Ishikawa (cell line): Measurements from ENCODE around the gene TRAPPC12.

ENCODE experiments used
- CEBPB ChIP-seq: IDR thresholded peaks from 2 replicates; pipeline ENCODE4 v1.6.1; 2012
- CREB1 ChIP-seq: IDR thresholded peaks from 2 replicates; pipeline ENCODE4 v1.6.1; 2012; ENCODE audit warnings: low read depth
- EGR1 ChIP-seq: IDR thresholded peaks from 2 replicates; pipeline ENCODE4 v1.6.1; 2012
- EP300 ChIP-seq: IDR thresholded peaks from 2 replicates; pipeline ENCODE4 v1.6.1; 2012; ENCODE audit warnings: borderline replicate concordance
- FOXM1 ChIP-seq: IDR thresholded peaks from 2 replicates; pipeline ENCODE4 v1.6.1; 2012; ENCODE audit warnings: low read depth, borderline replicate concordance
- NFIC ChIP-seq: IDR thresholded peaks from 2 replicates; pipeline ENCODE4 v1.6.1; 2012
- RAD21 ChIP-seq: IDR thresholded peaks from 2 replicates; pipeline ENCODE4 v1.6.1; 2012; ENCODE audit warnings: low read depth
- TAF1 ChIP-seq: IDR thresholded peaks from 2 replicates; pipeline ENCODE4 v1.6.1; 2012; ENCODE audit warnings: low read depth, mild to moderate bottlenecking
- TCF12 ChIP-seq: IDR thresholded peaks from 2 replicates; pipeline ENCODE4 v1.6.1; 2012; ENCODE audit warnings: low read depth
- TEAD4 ChIP-seq: IDR thresholded peaks from 2 replicates; pipeline ENCODE4 v1.6.1; 2012
- YY1 ChIP-seq: IDR thresholded peaks from 2 replicates; pipeline ENCODE4 v1.6.1; 2012; ENCODE audit warnings: low read depth
- ZBTB7A ChIP-seq: IDR thresholded peaks from 2 replicates; pipeline ENCODE4 v1.6.1; 2012; ENCODE audit warnings: low read depth
- TF ChIP-seq, protein P1 (sequence below): IDR thresholded peaks from 2 replicates; pipeline ENCODE4 v1.6.1; 2012; ENCODE audit warnings: low read depth, mild to moderate bottlenecking
- TF ChIP-seq, protein P2 (sequence below): IDR thresholded peaks from 2 replicates; pipeline ENCODE4 v1.6.1; 2012
- TF ChIP-seq, protein P3 (sequence below): IDR thresholded peaks from 2 replicates; pipeline ENCODE4 v1.6.1; 2012

TRAPPC12 gene

DNA sequence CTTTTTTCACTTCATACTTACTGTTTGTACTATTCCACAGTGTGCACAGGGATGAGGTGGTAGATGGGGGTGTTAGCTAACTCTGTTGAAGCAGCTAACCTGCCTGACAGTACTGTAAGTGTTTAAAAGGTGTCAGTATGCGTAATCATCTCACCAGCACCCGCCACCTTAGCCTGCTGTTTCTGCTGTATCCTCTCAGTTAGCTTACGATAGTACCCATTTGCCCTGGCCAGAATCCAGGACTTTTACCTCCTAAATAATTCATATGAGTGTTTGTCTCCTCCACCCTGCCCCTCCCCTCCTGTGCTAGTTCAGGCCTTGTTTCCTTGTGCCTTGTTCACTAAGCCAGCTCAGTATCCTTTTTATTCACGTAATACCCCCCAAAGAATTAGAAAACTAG is 34.2 kb downstream of the TRAPPC12 start:
- TF ChIP-seq YY1 (no peak), CEBPB (no peak), TCF12 (no peak), EGR1 (no peak), RAD21 (no peak), NFIC (no peak), TEAD4 (no peak)
- TF ChIP-seq, protein P1, sequence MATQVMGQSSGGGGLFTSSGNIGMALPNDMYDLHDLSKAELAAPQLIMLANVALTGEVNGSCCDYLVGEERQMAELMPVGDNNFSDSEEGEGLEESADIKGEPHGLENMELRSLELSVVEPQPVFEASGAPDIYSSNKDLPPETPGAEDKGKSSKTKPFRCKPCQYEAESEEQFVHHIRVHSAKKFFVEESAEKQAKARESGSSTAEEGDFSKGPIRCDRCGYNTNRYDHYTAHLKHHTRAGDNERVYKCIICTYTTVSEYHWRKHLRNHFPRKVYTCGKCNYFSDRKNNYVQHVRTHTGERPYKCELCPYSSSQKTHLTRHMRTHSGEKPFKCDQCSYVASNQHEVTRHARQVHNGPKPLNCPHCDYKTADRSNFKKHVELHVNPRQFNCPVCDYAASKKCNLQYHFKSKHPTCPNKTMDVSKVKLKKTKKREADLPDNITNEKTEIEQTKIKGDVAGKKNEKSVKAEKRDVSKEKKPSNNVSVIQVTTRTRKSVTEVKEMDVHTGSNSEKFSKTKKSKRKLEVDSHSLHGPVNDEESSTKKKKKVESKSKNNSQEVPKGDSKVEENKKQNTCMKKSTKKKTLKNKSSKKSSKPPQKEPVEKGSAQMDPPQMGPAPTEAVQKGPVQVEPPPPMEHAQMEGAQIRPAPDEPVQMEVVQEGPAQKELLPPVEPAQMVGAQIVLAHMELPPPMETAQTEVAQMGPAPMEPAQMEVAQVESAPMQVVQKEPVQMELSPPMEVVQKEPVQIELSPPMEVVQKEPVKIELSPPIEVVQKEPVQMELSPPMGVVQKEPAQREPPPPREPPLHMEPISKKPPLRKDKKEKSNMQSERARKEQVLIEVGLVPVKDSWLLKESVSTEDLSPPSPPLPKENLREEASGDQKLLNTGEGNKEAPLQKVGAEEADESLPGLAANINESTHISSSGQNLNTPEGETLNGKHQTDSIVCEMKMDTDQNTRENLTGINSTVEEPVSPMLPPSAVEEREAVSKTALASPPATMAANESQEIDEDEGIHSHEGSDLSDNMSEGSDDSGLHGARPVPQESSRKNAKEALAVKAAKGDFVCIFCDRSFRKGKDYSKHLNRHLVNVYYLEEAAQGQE, result no peak

DNA sequence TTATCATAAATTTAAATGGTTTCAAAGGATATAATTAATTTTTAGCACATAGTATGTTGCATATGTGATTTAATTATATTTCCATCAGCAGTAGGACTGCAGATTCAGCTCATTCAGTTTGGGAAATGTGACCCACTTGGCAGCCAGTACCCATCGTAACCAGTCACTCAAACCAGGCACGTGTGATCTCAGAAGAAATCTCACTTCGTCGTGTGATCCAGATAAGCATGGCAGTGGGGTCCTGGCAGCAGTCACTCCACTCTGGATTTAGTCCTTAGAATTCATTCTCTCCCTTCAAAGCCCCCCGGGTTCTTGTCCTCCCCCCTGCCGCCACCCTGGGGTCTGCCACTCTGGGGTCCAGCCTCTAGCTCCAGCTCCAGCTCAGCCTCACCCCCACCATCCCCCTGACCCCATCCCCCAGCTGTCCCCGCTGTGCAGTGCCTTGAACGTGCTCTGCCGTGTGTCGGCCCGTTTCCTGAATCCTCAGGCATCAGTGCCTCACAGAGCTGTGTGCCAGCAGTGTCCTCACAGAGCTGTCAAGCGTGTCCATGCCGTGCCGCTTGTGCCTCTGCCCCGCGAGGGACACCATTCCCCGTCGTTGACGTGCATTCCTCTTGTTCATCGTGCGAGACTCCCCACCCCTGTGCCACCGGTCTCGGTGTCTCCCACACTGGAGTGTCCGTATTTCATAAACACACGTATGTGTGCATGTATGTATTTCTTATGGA is 34.8 kb downstream of the TRAPPC12 start:
- TF ChIP-seq EP300, result no peak
- TF ChIP-seq, protein P2, sequence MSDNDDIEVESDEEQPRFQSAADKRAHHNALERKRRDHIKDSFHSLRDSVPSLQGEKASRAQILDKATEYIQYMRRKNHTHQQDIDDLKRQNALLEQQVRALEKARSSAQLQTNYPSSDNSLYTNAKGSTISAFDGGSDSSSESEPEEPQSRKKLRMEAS, result no peak

DNA sequence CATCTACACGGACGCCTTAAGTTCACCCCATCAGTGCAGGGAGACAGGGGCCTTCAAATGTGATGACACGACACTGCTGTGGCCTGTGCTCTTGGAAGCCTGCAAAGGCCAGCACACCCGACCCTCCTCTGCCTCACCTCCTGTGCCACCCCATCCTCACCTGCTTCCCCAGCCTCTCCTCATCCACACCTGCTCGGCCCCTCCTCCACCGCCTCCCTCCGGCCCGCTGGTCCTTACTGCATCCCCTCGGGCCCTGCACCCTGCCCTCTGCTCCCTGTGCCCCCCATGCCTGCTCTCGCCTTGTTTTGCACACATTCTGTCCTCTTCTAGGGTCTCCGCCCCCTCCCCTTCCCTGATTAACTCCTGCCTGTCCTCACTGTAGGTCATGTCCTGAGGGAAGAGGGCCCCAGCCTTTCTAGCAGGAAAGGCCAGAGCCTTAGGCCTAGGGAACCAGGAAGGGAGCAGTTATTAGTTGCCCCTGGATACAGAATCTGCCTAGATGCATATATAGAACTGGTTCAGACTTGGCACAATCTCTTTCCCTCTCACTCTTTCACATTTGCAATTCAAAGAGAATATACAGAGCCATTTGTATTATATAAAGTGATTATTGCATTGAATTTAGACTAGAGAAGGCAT is 39.4 kb downstream of the TRAPPC12 start:
- TF ChIP-seq, protein P1, result no peak
- TF ChIP-seq FOXM1 (no peak), TCF12 (no peak), EP300 (no peak), YY1 (no peak), TEAD4 (no peak), CREB1 (no peak), EGR1 (no peak), TAF1 (no peak), RAD21 (no peak), NFIC (no peak), ZBTB7A (no peak), CEBPB (no peak)
- TF ChIP-seq, protein P2, result no peak
- TF ChIP-seq, protein P3, sequence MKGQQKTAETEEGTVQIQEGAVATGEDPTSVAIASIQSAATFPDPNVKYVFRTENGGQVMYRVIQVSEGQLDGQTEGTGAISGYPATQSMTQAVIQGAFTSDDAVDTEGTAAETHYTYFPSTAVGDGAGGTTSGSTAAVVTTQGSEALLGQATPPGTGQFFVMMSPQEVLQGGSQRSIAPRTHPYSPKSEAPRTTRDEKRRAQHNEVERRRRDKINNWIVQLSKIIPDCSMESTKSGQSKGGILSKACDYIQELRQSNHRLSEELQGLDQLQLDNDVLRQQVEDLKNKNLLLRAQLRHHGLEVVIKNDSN, result no peak

DNA sequence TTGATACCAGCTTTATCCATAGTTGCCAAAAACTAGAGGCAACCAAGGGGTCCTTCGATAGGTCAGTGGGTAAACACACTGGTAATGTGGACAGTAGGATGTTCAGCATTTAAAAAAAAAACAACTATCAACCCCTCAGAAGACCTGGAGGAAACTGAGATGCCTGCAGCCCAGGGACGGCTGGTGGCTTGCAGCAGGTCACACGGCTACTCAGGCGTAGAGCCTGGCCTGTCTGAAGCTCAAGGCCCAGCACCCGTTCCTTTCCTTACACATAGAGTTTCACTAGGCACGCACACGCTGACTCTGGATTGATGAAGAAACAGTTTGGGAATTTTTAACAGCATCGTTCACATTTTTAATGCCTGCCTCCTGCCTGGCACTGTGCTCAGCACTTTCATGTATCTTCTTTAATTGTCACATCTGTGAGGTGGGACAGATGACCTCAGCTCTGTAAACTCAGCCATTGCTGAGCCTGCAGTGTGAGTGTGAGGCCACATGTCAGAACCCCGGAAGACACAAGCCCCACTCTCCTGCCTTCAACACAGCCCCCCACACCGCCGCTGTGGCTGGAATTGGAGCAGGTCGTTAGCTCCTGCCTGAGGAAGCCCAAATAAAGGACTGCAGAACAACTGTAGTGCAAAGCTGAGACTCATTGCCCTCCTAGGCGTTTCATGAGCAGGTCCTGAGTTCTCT is 40.7 kb downstream of the TRAPPC12 start:
- TF ChIP-seq TEAD4, result no peak
- TF ChIP-seq, protein P2, result no peak
- no peak for TF ChIP-seq YY1
- no peak for TF ChIP-seq CEBPB
- TF ChIP-seq, protein P3, result no peak

DNA sequence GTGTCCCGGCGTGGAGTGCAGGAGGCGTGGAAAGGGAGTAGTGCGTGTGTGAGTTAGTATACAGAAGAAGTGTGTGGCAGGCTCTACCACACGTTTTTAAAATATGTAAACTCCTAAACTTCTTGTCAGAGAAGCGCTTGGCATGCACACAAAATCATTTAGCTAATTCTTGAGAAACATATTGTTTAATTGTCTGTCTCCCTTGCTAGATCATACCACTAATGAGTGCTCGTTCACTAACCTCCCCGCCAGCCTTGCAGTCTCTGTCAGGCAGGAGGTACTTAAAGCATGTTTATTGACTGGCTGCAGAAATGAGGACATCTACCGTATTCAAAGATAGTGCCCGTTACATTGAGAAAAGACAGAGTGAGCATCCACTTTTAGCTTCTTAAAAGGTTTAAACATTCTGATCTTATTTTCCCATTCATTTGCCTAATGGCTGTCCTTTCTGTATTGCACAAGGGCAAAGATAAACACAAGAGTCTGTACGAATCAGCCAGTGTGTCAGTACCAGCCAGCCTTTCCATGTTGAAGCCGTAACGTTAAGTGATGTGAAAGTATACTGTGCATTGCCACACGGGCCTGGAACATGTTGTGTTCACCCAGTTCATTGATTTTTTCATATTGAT is 41.4 kb downstream of the TRAPPC12 start:
- no peak for TF ChIP-seq EGR1
- no peak for TF ChIP-seq CEBPB
- TF ChIP-seq EP300, result no peak
- no peak for TF ChIP-seq TCF12
- TF ChIP-seq, protein P3, result no peak
- TF ChIP-seq NFIC, result no peak
